Keratinocyte (primary cell): ENCODE data around the gene DMD.

ENCODE experiments used
- EZH2 ChIP-seq: IDR thresholded peaks from one replicate; pipeline ENCODE4 v1.6.1; 2012; ENCODE audit warnings: inconsistent platforms, mild to moderate bottlenecking, low read length, moderate library complexity
- TF ChIP-seq, protein P1 (sequence below), 3 experiments: IDR thresholded peaks in 1 of 3; conservative IDR thresholded peaks in 1 of 3; optimal IDR thresholded peaks in 1 of 3; 2 replicates in 2 of 3; 3 replicates in 1 of 3; pipeline versions ENCODE3 to v1.5.1; 2011; ENCODE audit warnings: low read length in 3 of 3, mild to moderate bottlenecking in 3 of 3, moderate library complexity in 2 of 3, control low read depth in 1 of 3, inconsistent platforms in 1 of 3; ENCODE audit not compliant: insufficient read depth in 2 of 3; ENCODE audit errors: extremely low read depth in 1 of 3

DNA sequence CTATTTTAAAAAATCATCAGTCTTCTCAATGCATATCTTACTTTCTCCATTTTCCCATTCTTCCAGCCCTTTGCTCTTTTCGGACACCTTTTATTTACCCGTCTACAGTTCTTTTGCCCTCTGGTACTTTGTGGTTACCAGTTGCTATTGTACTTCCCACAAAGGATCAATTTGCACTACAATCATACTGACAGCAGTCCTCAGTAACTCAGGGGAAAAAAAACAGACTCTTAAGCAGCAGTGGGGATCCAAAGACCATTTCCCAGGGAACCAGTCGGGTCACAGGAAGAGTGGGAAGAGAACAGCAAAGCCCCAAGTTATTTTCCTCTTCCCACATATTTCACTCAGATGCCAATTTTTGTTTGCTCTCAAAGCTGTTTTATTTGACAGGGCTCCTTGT, 23.1 kb downstream of the DMD start:
- TF ChIP-seq, protein P1, sequence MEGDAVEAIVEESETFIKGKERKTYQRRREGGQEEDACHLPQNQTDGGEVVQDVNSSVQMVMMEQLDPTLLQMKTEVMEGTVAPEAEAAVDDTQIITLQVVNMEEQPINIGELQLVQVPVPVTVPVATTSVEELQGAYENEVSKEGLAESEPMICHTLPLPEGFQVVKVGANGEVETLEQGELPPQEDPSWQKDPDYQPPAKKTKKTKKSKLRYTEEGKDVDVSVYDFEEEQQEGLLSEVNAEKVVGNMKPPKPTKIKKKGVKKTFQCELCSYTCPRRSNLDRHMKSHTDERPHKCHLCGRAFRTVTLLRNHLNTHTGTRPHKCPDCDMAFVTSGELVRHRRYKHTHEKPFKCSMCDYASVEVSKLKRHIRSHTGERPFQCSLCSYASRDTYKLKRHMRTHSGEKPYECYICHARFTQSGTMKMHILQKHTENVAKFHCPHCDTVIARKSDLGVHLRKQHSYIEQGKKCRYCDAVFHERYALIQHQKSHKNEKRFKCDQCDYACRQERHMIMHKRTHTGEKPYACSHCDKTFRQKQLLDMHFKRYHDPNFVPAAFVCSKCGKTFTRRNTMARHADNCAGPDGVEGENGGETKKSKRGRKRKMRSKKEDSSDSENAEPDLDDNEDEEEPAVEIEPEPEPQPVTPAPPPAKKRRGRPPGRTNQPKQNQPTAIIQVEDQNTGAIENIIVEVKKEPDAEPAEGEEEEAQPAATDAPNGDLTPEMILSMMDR (optimal IDR thresholded peaks at IDR 0.05 in 1 of 3, IDR thresholded peaks at IDR 0.05 in 1 of 3, conservative IDR thresholded peaks at IDR 0.05 in 1 of 3; ENCODE audit: extremely low read depth in 1 of 3, insufficient read depth in 2 of 3, low read length in 3 of 3), result no peak
- no peak for TF ChIP-seq EZH2
